Esophagus muscularis mucosa (tissue), 3 donors: ENCODE results near the gene FAM120C.

ENCODE experiments used
- POLR2A ChIP-seq: fragments of 450-650 bp; IDR thresholded peaks from one replicate; pipeline ENCODE4 v1.6.1; 2017; ENCODE audit warnings: antibody characterized with exemption, moderate library complexity, mild to moderate bottlenecking, low read depth
- TF ChIP-seq, protein P1 (sequence below), 3 experiments: fragments of 200-600 bp in 2 of 3; fragments of 450-650 bp in 1 of 3; sonication (generic) in 2 of 3; IDR thresholded peaks; one replicate each; pipeline ENCODE4 v1.5.1; 2017 to 2019; ENCODE audit warnings: antibody characterized with exemption in 3 of 3, mild to moderate bottlenecking in 2 of 3, moderate library complexity in 1 of 3

DNA sequence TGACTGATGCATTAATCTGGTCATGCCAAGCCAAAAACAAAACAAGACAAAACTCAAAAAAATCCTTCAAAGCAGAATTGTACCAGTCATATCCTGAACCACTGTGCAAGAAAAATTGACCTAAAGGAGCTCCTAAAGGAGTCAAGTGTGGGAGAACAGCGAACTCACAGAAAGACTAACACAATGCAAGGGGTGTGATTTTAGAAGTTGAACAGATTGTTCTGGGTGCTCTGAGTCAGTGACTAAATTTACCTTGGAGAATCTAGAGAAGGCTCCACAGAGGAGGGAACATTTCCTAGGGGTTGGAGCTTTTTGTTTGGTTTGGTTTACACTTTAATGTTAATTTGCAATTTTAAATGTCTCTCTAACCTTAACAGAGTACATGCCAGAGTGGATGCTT is 89.9 kb downstream of the FAM120C start:
- no peak for TF ChIP-seq POLR2A
- TF ChIP-seq, protein P1, sequence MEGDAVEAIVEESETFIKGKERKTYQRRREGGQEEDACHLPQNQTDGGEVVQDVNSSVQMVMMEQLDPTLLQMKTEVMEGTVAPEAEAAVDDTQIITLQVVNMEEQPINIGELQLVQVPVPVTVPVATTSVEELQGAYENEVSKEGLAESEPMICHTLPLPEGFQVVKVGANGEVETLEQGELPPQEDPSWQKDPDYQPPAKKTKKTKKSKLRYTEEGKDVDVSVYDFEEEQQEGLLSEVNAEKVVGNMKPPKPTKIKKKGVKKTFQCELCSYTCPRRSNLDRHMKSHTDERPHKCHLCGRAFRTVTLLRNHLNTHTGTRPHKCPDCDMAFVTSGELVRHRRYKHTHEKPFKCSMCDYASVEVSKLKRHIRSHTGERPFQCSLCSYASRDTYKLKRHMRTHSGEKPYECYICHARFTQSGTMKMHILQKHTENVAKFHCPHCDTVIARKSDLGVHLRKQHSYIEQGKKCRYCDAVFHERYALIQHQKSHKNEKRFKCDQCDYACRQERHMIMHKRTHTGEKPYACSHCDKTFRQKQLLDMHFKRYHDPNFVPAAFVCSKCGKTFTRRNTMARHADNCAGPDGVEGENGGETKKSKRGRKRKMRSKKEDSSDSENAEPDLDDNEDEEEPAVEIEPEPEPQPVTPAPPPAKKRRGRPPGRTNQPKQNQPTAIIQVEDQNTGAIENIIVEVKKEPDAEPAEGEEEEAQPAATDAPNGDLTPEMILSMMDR (IDR thresholded peaks at IDR 0.05) = no peak
